ENCODE data around the gene PSMD14.

PSMD14 gene

GRCh38 chr2:161362568-161363166, 54.4 kb downstream of the PSMD14 start:
- H3K9me3 ChIP-seq (ENCODE audit: control insufficient read depth, low read depth, low read length): peaks cover 24% of the 10 kb centered on the region
- H3K27me3 ChIP-seq (ENCODE audit: control insufficient read depth, insufficient read depth, low read length): no peaks in the 10 kb centered on the region
- H3K36me3 ChIP-seq (ENCODE audit: control insufficient read depth, low read depth, low read length): no peaks in the 10 kb centered on the region
- no peak overlapping the region for H3K4me3 ChIP-seq (ENCODE audit: low read length)
- no peak overlapping the region for H3K27ac ChIP-seq (ENCODE audit: low read length)
- peaks cover 16% of the 10 kb centered on the region for H3K4me1 ChIP-seq (ENCODE audit: control insufficient read depth, low read depth, low read length)
- no peak overlapping the region for H3K9ac ChIP-seq (ENCODE audit: low read length)

GRCh38 chr2:161367675-161368074, 59.5 kb downstream of the PSMD14 start:
- Histone ChIP-seq H3K9me3 (ENCODE audit: control insufficient read depth, low read depth, low read length) (peaks cover 7% of the 10 kb centered on the region), H3K36me3 (ENCODE audit: control insufficient read depth, low read depth, low read length) (peaks cover 7% of the 10 kb centered on the region), H3K27me3 (ENCODE audit: control insufficient read depth, insufficient read depth, low read length) (no peaks in the 10 kb centered on the region), H3K9ac (ENCODE audit: low read length) (no peak overlapping the region), H3K4me3 (ENCODE audit: low read length) (no peak overlapping the region), H3K4me1 (ENCODE audit: control insufficient read depth, low read depth, low read length) (peaks cover 62% of the 10 kb centered on the region), H3K27ac (ENCODE audit: low read length) (no peak overlapping the region)

- Histone ChIP-seq H3K27ac (ENCODE audit: low read length) (no peak overlapping the region), H3K4me1 (ENCODE audit: control insufficient read depth, low read depth, low read length) (peaks cover 67% of the 10 kb centered on the region), H3K36me3 (ENCODE audit: control insufficient read depth, low read depth, low read length) (peaks cover 7% of the 10 kb centered on the region)
These were observed 61.1 kb downstream of the PSMD14 start for GRCh38 chr2:161369311-161369710.

GRCh38 chr2:161370981-161371380, 62.8 kb downstream of the PSMD14 start:
- peaks cover 7% of the 10 kb centered on the region for H3K36me3 ChIP-seq (ENCODE audit: control insufficient read depth, low read depth, low read length)

More at GRCh38 chr2:161369311-161369710, 61.1 kb downstream of the PSMD14 start:
- peak overlapping the region; percentile 45 for H3K4me3 ChIP-seq (ENCODE audit: low read length)
- no peak overlapping the region for H3K9ac ChIP-seq (ENCODE audit: low read length)
- H3K27me3 ChIP-seq (ENCODE audit: control insufficient read depth, insufficient read depth, low read length): no peaks in the 10 kb centered on the region
- no peaks in the 10 kb centered on the region for H3K9me3 ChIP-seq (ENCODE audit: control insufficient read depth, low read depth, low read length)

GRCh38 chr2:161371869-161372268, 63.6 kb downstream of the PSMD14 start:
- Histone ChIP-seq H3K27ac (ENCODE audit: low read length) (no peak overlapping the region), H3K4me1 (ENCODE audit: control insufficient read depth, low read depth, low read length) (peaks cover 65% of the 10 kb centered on the region)

More at GRCh38 chr2:161370981-161371380, 62.8 kb downstream of the PSMD14 start:
- Histone ChIP-seq H3K4me1 (ENCODE audit: control insufficient read depth, low read depth, low read length) (peaks cover 71% of the 10 kb centered on the region), H3K27me3 (ENCODE audit: control insufficient read depth, insufficient read depth, low read length) (no peaks in the 10 kb centered on the region), H3K9ac (ENCODE audit: low read length) (no peak overlapping the region), H3K27ac (ENCODE audit: low read length) (no peak overlapping the region), H3K9me3 (ENCODE audit: control insufficient read depth, low read depth, low read length) (no peaks in the 10 kb centered on the region), H3K4me3 (ENCODE audit: low read length) (no peak overlapping the region)

GRCh38 chr2:161373942-161374341, 65.7 kb downstream of the PSMD14 start:
- Histone ChIP-seq H3K9ac (ENCODE audit: low read length) (no peak overlapping the region), H3K4me1 (ENCODE audit: control insufficient read depth, low read depth, low read length) (peaks cover 47% of the 10 kb centered on the region), H3K36me3 (ENCODE audit: control insufficient read depth, low read depth, low read length) (peaks cover 4% of the 10 kb centered on the region), H3K4me3 (ENCODE audit: low read length) (no peak overlapping the region), H3K27me3 (ENCODE audit: control insufficient read depth, insufficient read depth, low read length) (no peaks in the 10 kb centered on the region), H3K9me3 (ENCODE audit: control insufficient read depth, low read depth, low read length) (no peaks in the 10 kb centered on the region), H3K27ac (ENCODE audit: low read length) (no peak overlapping the region)

More at GRCh38 chr2:161371869-161372268, 63.6 kb downstream of the PSMD14 start:
- Histone ChIP-seq H3K9ac (ENCODE audit: low read length) (no peak overlapping the region), H3K27me3 (ENCODE audit: control insufficient read depth, insufficient read depth, low read length) (no peaks in the 10 kb centered on the region), H3K9me3 (ENCODE audit: control insufficient read depth, low read depth, low read length) (no peaks in the 10 kb centered on the region), H3K4me3 (ENCODE audit: low read length) (no peak overlapping the region), H3K36me3 (ENCODE audit: control insufficient read depth, low read depth, low read length) (peaks cover 7% of the 10 kb centered on the region)

- peaks cover 42% of the 10 kb centered on the region for H3K4me1 ChIP-seq (ENCODE audit: control insufficient read depth, low read depth, low read length)
- H3K4me3 ChIP-seq (ENCODE audit: low read length): no peak overlapping the region
- H3K27me3 ChIP-seq (ENCODE audit: control insufficient read depth, insufficient read depth, low read length): no peaks in the 10 kb centered on the region
- no peaks in the 10 kb centered on the region for H3K9me3 ChIP-seq (ENCODE audit: control insufficient read depth, low read depth, low read length)
- peaks cover 4% of the 10 kb centered on the region for H3K36me3 ChIP-seq (ENCODE audit: control insufficient read depth, low read depth, low read length)
- no peak overlapping the region for H3K27ac ChIP-seq (ENCODE audit: low read length)
- no peak overlapping the region for H3K9ac ChIP-seq (ENCODE audit: low read length)
These were observed 66.2 kb downstream of the PSMD14 start for GRCh38 chr2:161374446-161374845.

- Histone ChIP-seq H3K9me3 (ENCODE audit: control insufficient read depth, low read depth, low read length) (no peaks in the 10 kb centered on the region), H3K27me3 (ENCODE audit: control insufficient read depth, insufficient read depth, low read length) (no peaks in the 10 kb centered on the region), H3K36me3 (ENCODE audit: control insufficient read depth, low read depth, low read length) (peaks cover 6% of the 10 kb centered on the region), H3K4me1 (ENCODE audit: control insufficient read depth, low read depth, low read length) (peaks cover 7% of the 10 kb centered on the region), H3K27ac (ENCODE audit: low read length) (no peak overlapping the region), H3K4me3 (ENCODE audit: low read length) (no peak overlapping the region), H3K9ac (ENCODE audit: low read length) (no peak overlapping the region)
These were observed 71.5 kb downstream of the PSMD14 start for GRCh38 chr2:161379740-161380139.

GRCh38 chr2:161381546-161381945, 73.3 kb downstream of the PSMD14 start:
- Histone ChIP-seq H3K4me1 (ENCODE audit: control insufficient read depth, low read depth, low read length) (no peaks in the 10 kb centered on the region), H3K9me3 (ENCODE audit: control insufficient read depth, low read depth, low read length) (no peaks in the 10 kb centered on the region), H3K27me3 (ENCODE audit: control insufficient read depth, insufficient read depth, low read length) (no peaks in the 10 kb centered on the region), H3K36me3 (ENCODE audit: control insufficient read depth, low read depth, low read length) (peaks cover 11% of the 10 kb centered on the region), H3K27ac (ENCODE audit: low read length) (no peak overlapping the region), H3K9ac (ENCODE audit: low read length) (no peak overlapping the region), H3K4me3 (ENCODE audit: low read length) (no peak overlapping the region)

GRCh38 chr2:161382747-161383146, 74.5 kb downstream of the PSMD14 start:
- Histone ChIP-seq H3K27me3 (ENCODE audit: control insufficient read depth, insufficient read depth, low read length) (no peaks in the 10 kb centered on the region), H3K36me3 (ENCODE audit: control insufficient read depth, low read depth, low read length) (peaks cover 19% of the 10 kb centered on the region), H3K4me3 (ENCODE audit: low read length) (no peak overlapping the region), H3K9ac (ENCODE audit: low read length) (no peak overlapping the region), H3K9me3 (ENCODE audit: control insufficient read depth, low read depth, low read length) (no peaks in the 10 kb centered on the region), H3K4me1 (ENCODE audit: control insufficient read depth, low read depth, low read length) (no peaks in the 10 kb centered on the region), H3K27ac (ENCODE audit: low read length) (no peak overlapping the region)

GRCh38 chr2:161384864-161385263, 76.6 kb downstream of the PSMD14 start:
- Histone ChIP-seq H3K27me3 (ENCODE audit: control insufficient read depth, insufficient read depth, low read length) (no peaks in the 10 kb centered on the region), H3K36me3 (ENCODE audit: control insufficient read depth, low read depth, low read length) (peaks cover 19% of the 10 kb centered on the region), H3K9me3 (ENCODE audit: control insufficient read depth, low read depth, low read length) (no peaks in the 10 kb centered on the region), H3K4me3 (ENCODE audit: low read length) (no peak overlapping the region), H3K27ac (ENCODE audit: low read length) (no peak overlapping the region), H3K4me1 (ENCODE audit: control insufficient read depth, low read depth, low read length) (no peaks in the 10 kb centered on the region), H3K9ac (ENCODE audit: low read length) (no peak overlapping the region)

GRCh38 chr2:161386228-161386824, 78.1 kb downstream of the PSMD14 start:
- Histone ChIP-seq H3K27ac (ENCODE audit: low read length) (no peak overlapping the region), H3K9ac (ENCODE audit: low read length) (no peak overlapping the region), H3K27me3 (ENCODE audit: control insufficient read depth, insufficient read depth, low read length) (no peaks in the 10 kb centered on the region), H3K4me3 (ENCODE audit: low read length) (no peak overlapping the region), H3K4me1 (ENCODE audit: control insufficient read depth, low read depth, low read length) (no peaks in the 10 kb centered on the region), H3K36me3 (ENCODE audit: control insufficient read depth, low read depth, low read length) (peaks cover 24% of the 10 kb centered on the region), H3K9me3 (ENCODE audit: control insufficient read depth, low read depth, low read length) (no peaks in the 10 kb centered on the region)
